Inferior parietal cortex (tissue), 1 donor: ENCODE measurements around the gene GDF15.
"Not testable (repeated sequence)": the region's sequence is repeated elsewhere in the genome, so short reads cannot be mapped to it uniquely, and the experiment has no call there.

Source experiments
- DNase-seq: peaks from one replicate; pipeline ENCODE4 v3.0.0-alpha.2; 2016; ENCODE audit errors: extremely low spot score

GDF15 gene, protein sequence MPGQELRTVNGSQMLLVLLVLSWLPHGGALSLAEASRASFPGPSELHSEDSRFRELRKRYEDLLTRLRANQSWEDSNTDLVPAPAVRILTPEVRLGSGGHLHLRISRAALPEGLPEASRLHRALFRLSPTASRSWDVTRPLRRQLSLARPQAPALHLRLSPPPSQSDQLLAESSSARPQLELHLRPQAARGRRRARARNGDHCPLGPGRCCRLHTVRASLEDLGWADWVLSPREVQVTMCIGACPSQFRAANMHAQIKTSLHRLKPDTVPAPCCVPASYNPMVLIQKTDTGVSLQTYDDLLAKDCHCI

GRCh38 chr19:18385675-18386542 is at the start of gene GDF15:
TSS of gene GDF15 (plus strand) at chr19:18386158. CDS start at chr19:18386190, 32 bp downstream.
- DNase-seq = peak; percentile 34

- no peak for DNase-seq
Measured at GRCh38 chr19:18338541-18338940, 47.4 kb upstream of the GDF15 start.

- DNase-seq = no peak
Measured at GRCh38 chr19:18339723-18340122, 46.2 kb upstream of the GDF15 start.

DNA sequence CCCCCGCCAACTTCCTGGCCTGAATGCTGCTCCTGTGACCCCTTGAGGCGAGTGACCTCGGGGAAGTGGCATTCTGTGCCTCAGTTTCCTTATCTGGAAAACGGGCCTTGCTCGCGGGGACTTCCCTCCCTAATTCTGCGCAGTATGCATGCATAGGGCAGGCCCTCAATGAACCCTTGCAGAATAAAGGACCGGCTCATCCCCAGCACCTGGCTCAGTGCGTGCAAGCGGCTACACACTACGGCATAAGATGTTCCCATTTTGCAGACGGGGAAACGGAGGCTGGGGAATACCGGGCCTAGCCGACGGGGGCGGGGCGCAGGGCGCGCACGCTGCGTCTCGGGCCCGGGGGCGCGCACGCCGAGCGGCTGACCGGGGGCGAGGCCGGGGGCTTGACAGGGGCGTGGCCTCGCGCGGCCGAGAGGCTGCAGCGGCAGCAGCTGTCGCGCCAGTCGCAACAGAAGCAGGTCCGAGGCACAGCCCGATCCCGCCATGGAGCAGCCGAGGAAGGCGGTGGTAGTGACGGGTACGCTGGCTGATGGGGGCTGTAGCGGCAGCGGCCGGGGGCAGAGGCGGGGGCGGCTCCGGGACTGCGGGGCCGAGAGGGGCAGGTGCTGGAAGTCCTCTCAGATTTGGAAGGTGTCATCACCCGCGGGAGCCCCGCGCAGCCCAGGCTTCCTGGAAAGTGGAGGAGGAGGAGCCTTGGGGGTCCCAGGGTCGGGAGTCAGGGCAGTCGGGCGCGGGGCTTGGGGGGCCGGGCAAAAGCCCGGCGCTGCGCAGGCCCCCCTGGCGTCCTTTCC is 45.6 kb upstream of the GDF15 start, which contains the start of gene PGPEP1:
TSS of gene PGPEP1 (plus strand) at position 409 of the 800 bp plus-strand sequence. CDS start at position 493, 84 bp downstream.
- DNase-seq = peak; percentile 65

- DNase-seq = peak; percentile 18
Measured at GRCh38 chr19:18340990-18341868, 44.7 kb upstream of the GDF15 start.

GRCh38 chr19:18342090-18342632 is 43.8 kb upstream of the GDF15 start:
- DNase-seq = no peak

GRCh38 chr19:18344582-18344950 is 41.4 kb upstream of the GDF15 start:
- DNase-seq = no peak

- DNase-seq = no peak
Measured at GRCh38 chr19:18345296-18345695, 40.7 kb upstream of the GDF15 start.

DNA sequence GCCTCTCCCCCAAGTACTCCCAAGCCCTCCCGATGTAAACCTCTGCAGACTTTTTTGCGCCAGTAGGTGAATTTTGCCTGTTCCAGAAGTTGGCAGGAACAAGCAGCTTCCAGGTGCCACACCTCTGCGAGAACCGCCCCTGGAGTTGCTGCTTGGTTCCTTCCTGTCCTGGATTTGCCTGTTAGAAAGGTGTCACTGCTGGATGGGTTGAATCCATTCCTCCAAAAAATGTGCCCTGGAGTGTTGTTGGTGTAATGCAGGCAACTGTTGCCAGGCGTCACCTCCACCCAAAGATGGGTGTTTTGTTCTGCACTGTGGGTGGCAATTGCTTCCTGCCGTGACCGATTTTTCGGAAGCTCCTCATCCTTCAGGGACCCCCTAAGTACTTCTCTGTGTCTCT is 39.9 kb upstream of the GDF15 start:
- no peak for DNase-seq

- no peak for DNase-seq
Measured at GRCh38 chr19:18348171-18348570, 37.8 kb upstream of the GDF15 start.

DNA sequence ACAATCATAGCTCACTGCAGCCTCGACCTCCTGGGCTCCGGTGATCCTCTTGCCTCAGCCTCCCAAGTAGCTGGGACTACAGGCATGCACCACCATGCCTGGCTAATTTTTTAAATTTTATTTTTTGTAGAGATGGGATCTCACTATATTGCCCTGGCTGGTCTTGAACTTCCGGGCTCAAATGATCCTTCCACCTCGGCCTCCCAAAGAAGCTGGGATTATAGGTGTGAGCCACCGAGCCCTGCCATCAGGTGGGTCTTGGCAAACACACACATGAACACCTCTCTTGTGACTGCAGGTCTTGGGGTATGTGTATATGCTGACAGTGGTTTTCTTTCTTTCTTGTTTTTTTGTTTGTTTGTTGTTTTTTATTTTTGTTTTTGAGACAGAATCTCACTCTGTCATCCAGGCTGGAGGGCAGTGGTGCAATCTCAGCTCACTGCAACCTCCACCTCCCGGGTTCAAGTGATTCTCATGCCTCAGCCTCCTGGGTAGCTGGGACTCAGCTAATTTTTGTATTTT is 37.1 kb upstream of the GDF15 start:
- DNase-seq = not testable (repeated sequence)

DNA sequence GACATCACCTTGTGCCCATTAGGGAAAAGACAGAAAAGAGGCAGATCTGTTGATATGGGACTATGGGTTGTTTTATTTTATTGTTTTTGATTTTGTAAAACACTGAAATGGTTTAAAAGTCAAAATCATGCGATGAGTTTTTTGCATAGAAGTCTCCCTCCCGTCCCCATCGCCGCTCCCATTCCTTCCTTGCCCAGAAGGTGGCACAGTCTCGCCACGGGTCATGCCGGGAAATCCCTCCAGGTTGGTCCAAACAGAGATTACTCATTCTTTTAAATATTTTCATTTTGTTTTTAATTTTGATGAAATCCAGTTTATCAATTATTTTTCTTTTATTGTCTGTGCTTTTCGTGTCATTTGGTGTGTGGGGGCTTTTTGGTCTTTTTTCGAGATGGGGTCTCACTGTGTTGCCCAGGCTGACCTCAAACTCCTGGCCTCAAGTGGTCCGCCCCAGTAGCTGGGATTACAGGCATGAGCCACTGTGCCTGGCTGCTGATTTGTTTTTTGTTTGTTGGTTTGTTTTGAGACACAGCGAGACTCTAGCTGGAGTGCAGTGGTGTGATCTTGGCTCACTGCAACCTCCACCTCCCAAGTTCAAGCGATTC is 36.3 kb upstream of the GDF15 start:
- DNase-seq = no peak

- DNase-seq = no peak
Measured at GRCh38 chr19:18350490-18350889, 35.5 kb upstream of the GDF15 start.

GRCh38 chr19:18351544-18351943 is 34.4 kb upstream of the GDF15 start:
- no peak for DNase-seq

GRCh38 chr19:18353378-18354005 is 32.5 kb upstream of the GDF15 start:
- no peak for DNase-seq

GRCh38 chr19:18354743-18355142 is 31.2 kb upstream of the GDF15 start:
- not testable (repeated sequence) for DNase-seq

- DNase-seq = no peak
Measured at GRCh38 chr19:18357041-18357440, 28.9 kb upstream of the GDF15 start.

- DNase-seq = no peak
Measured at GRCh38 chr19:18361646-18362045, 24.3 kb upstream of the GDF15 start.

DNA sequence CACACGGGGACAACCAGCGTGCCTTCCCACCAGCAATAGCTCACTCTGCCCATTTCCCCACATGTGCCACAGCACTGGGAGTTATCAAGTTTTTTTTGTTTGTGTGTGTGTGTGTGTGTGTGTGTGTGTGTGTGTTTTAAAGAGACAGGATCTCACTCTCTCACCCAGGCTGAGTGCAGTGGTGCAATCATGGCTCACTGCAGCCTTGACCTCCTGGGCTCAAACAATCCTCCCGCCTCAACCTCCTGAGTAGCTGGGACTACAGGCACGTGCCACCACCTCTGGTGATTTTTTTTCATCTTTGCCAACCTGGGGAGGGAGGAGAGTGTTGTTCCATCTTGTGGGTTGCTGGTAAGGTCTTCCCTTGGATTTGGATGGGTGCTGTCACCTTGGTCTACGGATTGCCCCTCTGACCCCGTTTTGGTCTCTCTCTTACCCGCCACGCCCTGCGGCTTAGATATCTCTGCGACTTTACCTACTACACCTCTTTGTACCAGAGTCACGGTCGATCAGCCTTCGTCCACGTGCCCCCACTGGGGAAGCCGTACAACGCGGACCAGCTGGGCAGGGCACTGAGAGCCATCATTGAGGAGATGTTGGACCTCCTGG is 22.9 kb upstream of the GDF15 start:
- no peak for DNase-seq
